ENCODE data around the gene SIGMAR1.

SIGMAR1 gene

GRCh38 chr9:34637356-34638137, at the start of gene SIGMAR1:
Gene SIGMAR1 (minus strand): TSS chr9:34637787. CDS start chr9:34637697, 90 bp downstream.
- H3K4me3 Mint-ChIP-seq, result peak within 1 kb of the TSS; percentile 87 to 94 (median 91)
- H3K36me3 Mint-ChIP-seq (ENCODE audit: low read depth), result peaks cover 6% of the 10 kb centered on the region
- H3K27ac Mint-ChIP-seq, result peak within 1 kb of the TSS; percentile 77 to 95 (median 94)
- no peaks in the 10 kb centered on the region for H3K9me3 Mint-ChIP-seq
- peaks cover 31% of the 10 kb centered on the region for H3K4me1 Mint-ChIP-seq
- peaks cover 7% of the 10 kb centered on the region for H3K27me3 Mint-ChIP-seq (ENCODE audit: low read depth)
- TF ChIP-seq CTCF (IDR thresholded peaks at IDR 0.05; ENCODE audit: unreplicated experiment in 3 of 3), result no peak

- H3K36me3 Mint-ChIP-seq (ENCODE audit: low read depth), result peaks cover 17% of the 10 kb centered on the region
- no peak overlapping the region for H3K4me3 Mint-ChIP-seq
Observed at GRCh38 chr9:34686732-34687131, 49.1 kb upstream of the SIGMAR1 start.

GRCh38 chr9:34686231-34686630, 48.6 kb upstream of the SIGMAR1 start:
- Mint-ChIP-seq H3K36me3 (ENCODE audit: low read depth) (peaks cover 21% of the 10 kb centered on the region), H3K9me3 (no peaks in the 10 kb centered on the region), H3K4me1 (no peaks in the 10 kb centered on the region), H3K27me3 (ENCODE audit: low read depth) (peaks cover 3% of the 10 kb centered on the region), H3K27ac (no peak overlapping the region), H3K4me3 (no peak overlapping the region)
- no peak for TF ChIP-seq CTCF (IDR thresholded peaks at IDR 0.05; ENCODE audit: unreplicated experiment in 3 of 3)

More at GRCh38 chr9:34686732-34687131, 49.1 kb upstream of the SIGMAR1 start:
- Mint-ChIP-seq H3K27me3 (ENCODE audit: low read depth) (peaks cover 3% of the 10 kb centered on the region), H3K4me1 (no peaks in the 10 kb centered on the region), H3K27ac (no peak overlapping the region), H3K9me3 (no peaks in the 10 kb centered on the region)
- no peak for TF ChIP-seq CTCF (IDR thresholded peaks at IDR 0.05; ENCODE audit: unreplicated experiment in 3 of 3)

- Mint-ChIP-seq H3K27ac (no peak overlapping the region), H3K36me3 (ENCODE audit: low read depth) (peaks cover 26% of the 10 kb centered on the region), H3K4me1 (no peaks in the 10 kb centered on the region), H3K4me3 (no peak overlapping the region), H3K27me3 (ENCODE audit: low read depth) (no peaks in the 10 kb centered on the region), H3K9me3 (no peaks in the 10 kb centered on the region)
- no peak for TF ChIP-seq CTCF (IDR thresholded peaks at IDR 0.05; ENCODE audit: unreplicated experiment in 3 of 3)
Observed at GRCh38 chr9:34685591-34685990, 48.0 kb upstream of the SIGMAR1 start.

GRCh38 chr9:34684816-34685215, 47.2 kb upstream of the SIGMAR1 start:
- no peaks in the 10 kb centered on the region for H3K9me3 Mint-ChIP-seq
- peaks cover 26% of the 10 kb centered on the region for H3K36me3 Mint-ChIP-seq (ENCODE audit: low read depth)
- no peak overlapping the region for H3K4me3 Mint-ChIP-seq
- no peak overlapping the region for H3K27ac Mint-ChIP-seq
- no peaks in the 10 kb centered on the region for H3K27me3 Mint-ChIP-seq (ENCODE audit: low read depth)
- no peak for TF ChIP-seq CTCF (IDR thresholded peaks at IDR 0.05; ENCODE audit: unreplicated experiment in 3 of 3)
- no peaks in the 10 kb centered on the region for H3K4me1 Mint-ChIP-seq

GRCh38 chr9:34684145-34684544, 46.6 kb upstream of the SIGMAR1 start:
- Mint-ChIP-seq H3K9me3 (no peaks in the 10 kb centered on the region), H3K4me3 (no peak overlapping the region), H3K36me3 (ENCODE audit: low read depth) (peaks cover 26% of the 10 kb centered on the region), H3K27ac (no peak overlapping the region), H3K4me1 (no peaks in the 10 kb centered on the region), H3K27me3 (ENCODE audit: low read depth) (no peaks in the 10 kb centered on the region)
- no peak for TF ChIP-seq CTCF (IDR thresholded peaks at IDR 0.05; ENCODE audit: unreplicated experiment in 3 of 3)
